ENCODE results near the gene IGFBP6.
"Not testable (repeated sequence)": the region's sequence is repeated elsewhere in the genome, so short reads cannot be mapped to it uniquely, and the experiment has no call there.

Gene IGFBP6

DNA sequence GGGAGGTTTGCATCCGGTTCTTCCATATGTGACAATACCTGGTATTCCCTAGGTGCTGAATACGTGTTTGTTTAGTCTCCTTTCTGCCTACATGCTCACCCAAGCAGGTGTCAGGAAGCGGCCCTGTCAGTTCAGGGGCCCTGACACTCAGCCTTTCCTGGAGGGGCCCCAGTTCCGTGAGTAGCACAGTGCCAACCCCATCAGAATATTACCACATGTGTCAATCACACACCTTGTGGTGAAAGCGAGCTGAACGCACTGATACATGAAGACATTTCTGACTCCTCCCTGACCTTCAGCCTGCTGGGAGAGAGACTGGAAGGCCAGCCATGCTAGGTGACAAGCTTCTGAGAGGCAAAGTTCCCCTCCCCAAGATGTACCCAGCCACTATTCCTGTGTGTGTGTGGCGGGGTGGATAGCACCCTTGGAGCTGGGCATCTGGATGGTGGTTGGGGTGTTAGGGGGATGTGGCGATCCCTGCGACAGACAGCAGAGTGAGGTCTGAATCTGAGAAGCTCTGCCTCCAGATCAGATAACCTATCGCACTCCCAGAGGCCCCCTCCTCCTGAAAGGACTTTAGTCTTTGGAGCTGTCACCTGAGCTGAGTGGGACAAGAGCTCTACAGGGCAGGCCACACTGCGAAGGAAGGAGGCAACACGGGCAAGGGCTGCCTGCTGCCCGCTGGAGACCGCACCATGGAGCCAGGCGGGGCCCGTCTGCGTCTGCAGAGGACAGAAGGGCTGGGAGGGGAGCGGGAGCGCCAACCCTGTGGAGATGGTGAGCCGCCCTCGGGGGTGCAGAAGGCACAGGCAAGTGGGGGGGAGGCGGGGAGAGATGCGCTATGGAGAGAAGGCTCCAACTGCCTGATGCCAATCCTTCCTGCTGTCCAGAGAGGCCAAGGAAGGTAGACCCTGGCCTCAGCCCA lies 5.7 kb downstream of the IGFBP6 start, which contains the start of gene SOAT2:
TSS of gene SOAT2 (plus strand) at position 604 of the 925 bp plus-strand sequence. CDS start at position 696, 92 bp downstream.
- DNase-seq (ENCODE audit: insufficient read length, low spot score) (peak; percentile 15), FAIRE-seq (no peak)
- TF ChIP-seq, protein P1, sequence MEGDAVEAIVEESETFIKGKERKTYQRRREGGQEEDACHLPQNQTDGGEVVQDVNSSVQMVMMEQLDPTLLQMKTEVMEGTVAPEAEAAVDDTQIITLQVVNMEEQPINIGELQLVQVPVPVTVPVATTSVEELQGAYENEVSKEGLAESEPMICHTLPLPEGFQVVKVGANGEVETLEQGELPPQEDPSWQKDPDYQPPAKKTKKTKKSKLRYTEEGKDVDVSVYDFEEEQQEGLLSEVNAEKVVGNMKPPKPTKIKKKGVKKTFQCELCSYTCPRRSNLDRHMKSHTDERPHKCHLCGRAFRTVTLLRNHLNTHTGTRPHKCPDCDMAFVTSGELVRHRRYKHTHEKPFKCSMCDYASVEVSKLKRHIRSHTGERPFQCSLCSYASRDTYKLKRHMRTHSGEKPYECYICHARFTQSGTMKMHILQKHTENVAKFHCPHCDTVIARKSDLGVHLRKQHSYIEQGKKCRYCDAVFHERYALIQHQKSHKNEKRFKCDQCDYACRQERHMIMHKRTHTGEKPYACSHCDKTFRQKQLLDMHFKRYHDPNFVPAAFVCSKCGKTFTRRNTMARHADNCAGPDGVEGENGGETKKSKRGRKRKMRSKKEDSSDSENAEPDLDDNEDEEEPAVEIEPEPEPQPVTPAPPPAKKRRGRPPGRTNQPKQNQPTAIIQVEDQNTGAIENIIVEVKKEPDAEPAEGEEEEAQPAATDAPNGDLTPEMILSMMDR (IDR thresholded peaks at IDR 0.05; ENCODE audit: insufficient read depth, missing control alignments), result no peak

DNA sequence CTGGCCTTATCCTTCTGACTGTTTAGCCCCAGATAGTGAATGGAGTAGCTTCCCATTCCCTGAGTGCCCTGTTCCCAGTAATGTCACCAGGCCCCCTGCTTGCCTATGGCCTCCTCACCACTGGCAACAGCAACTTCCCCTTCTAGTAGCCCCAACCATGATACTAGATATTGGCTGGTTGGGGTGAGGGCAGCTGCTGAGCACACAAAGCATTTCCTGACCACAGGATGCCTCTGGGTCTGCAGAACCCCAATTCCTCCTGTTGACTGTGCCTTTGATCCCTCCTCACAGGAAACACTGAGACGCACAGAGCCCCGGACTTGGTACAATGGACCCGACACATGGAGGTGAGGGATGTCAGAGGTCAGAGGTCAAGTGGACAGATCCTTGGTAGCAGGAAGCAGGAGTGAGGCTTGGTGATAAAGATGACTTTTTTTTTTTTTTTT lies 6.4 kb downstream of the IGFBP6 start:
- FAIRE-seq (no peak), DNase-seq (ENCODE audit: insufficient read length, low spot score) (peak; percentile 6)
- TF ChIP-seq, protein P1 (IDR thresholded peaks at IDR 0.05; ENCODE audit: insufficient read depth, missing control alignments), result no peak

DNA sequence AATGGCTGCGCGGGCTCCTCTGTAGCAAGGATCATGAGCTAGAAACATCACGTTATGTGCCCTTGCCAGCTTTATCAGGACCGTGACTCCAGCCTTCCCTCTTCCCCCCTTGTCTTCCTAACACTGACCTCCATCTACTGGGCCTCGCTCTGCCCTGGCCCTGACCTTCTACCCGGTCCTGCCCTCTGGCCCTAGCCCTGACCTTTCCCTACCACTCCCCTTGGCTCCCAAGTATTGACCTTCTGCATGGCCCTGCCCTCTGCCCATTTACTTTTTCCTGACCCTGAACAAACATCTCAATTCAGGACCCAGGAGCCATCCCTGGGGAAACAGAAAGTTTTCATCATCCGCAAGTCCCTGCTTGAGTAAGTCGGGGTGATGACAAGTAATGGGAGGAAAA lies 7.8 kb downstream of the IGFBP6 start:
- no peak for DNase-seq (ENCODE audit: insufficient read length, low spot score)
- TF ChIP-seq, protein P1 (IDR thresholded peaks at IDR 0.05; ENCODE audit: insufficient read depth, missing control alignments), result no peak
- FAIRE-seq, result no peak

DNA sequence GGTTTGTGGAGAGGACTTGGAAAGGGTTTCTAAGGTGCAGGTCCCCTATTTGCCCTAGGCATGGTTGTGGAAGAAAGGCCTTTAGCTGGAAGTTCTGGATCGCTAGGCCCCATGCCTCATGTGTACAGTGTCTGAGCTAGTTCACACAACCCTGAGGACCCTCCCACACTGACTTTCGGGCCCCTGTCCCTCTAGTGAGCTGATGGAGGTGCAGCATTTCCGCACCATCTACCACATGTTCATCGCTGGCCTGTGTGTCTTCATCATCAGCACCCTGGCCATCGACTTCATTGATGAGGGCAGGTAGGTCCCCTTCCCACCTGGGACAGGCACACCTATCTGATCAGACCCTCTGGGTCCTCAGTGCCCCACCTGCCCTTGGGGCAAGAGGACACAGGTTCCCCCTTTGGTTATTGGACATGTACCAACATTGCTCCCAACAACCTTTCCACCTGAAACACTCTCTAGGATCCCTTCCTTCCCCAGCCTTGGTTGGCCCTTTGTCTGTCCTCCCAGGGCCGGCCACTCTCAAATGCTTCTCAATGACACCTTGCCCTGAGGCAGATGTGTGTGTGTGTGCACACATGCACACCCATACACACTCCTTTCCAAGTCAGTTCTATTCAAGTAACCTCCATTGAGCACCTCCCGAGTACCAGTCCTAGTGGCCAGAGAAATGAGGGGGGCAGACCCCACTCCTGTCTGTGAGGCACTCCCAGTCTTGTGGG lies 8.4 kb downstream of the IGFBP6 start:
- DNase-seq (ENCODE audit: insufficient read length, low spot score), result no peak
- no peak for FAIRE-seq
- TF ChIP-seq, protein P1 (IDR thresholded peaks at IDR 0.05; ENCODE audit: insufficient read depth, missing control alignments), result no peak

DNA sequence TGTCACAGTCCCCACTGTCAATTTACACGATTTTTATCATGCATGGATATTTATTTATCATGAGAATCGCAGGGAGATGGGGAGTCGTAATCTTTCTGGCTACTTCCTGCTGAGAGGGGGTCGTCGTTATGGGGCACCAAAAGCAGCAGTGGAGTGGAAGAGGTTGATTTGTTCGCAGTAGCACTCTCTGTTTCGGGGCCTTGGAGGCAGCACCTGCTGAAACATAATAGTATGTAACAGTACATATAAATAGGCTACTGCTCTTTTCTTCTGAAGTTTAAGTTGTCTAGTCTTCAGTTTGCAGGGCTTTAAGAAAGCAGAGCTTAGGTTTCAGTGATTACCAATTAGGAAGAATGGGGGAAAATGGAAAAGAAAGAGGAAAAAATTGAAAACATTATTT lies 9.7 kb downstream of the IGFBP6 start:
- DNase-seq (ENCODE audit: insufficient read length, low spot score), result no peak
- TF ChIP-seq, protein P1 (IDR thresholded peaks at IDR 0.05; ENCODE audit: insufficient read depth, missing control alignments), result no peak
- no peak for FAIRE-seq

DNA sequence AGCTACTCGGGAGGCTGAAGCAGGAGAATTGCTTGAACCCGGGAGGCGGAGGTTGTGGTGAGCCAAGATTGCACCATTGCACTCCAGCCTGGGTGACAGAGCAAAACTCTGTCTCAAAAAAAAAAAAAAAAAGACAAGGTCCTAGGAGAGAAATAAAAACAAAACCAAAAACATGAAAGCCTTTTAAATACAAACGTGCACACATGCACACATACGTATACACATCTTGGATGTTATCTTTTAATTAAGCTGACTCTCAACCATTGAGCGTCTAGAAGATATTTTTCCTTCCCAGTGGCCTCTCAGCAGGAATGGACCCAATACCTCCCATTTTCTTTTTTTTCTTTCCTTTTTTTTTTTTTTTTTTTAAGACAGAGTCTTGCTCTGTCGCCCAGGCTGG lies 15.0 kb downstream of the IGFBP6 start:
- DNase-seq (ENCODE audit: insufficient read length, low spot score); FAIRE-seq: not testable (repeated sequence)

DNA sequence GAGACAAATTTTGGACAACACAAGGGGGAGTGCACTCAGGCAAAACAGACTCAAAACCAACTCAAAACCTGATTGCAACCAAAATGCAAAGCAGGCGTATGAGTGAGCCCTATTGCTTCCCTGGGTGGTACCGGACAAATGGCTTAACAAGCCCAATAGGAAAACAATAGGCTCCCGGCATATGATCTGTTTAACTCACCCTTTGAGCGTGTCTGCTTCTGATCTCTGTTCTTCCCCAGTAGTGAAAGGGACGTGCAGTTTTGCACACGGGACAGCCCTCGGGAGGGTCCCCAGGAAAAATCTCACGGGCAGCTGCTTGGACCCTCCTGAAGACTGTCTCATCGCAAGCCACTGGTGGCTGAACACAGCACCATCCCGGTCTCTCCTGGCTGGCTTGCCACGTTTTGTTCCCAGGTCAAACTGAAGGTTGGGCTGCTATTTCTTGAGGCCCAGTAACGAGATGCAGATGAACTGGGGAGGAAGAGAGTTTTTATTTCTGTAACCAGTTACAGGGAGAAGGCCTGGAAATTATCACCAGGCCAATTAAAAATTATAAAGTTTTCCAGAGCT lies 15.8 kb downstream of the IGFBP6 start:
- FAIRE-seq (no peak), DNase-seq (ENCODE audit: insufficient read length, low spot score) (no peak)
- TF ChIP-seq, protein P1 (IDR thresholded peaks at IDR 0.05; ENCODE audit: insufficient read depth, missing control alignments), result no peak

Measured in D721Med (cell line).